GM18870 (cell line): ENCODE results near the gene ERCC6L2.
A peak's percentile ranks its signal among the peaks of the same experiment; 100 is the strongest.

Experiments
- ATAC-seq: cut with Tn5 transposase; IDR thresholded peaks from one replicate; pipeline ENCODE4 v1.9.1; 2021; ENCODE audit warnings: moderate library complexity; ENCODE audit not compliant: unreplicated experiment

Gene ERCC6L2

GRCh38 chr9:95978106-95978505 is 102.6 kb downstream of the ERCC6L2 start:
- ATAC-seq = no peak

GRCh38 chr9:95979446-95979845 is 104.0 kb downstream of the ERCC6L2 start:
- ATAC-seq = no peak

GRCh38 chr9:95980262-95981125 is 105.0 kb downstream of the ERCC6L2 start:
- ATAC-seq = no peak

GRCh38 chr9:95981761-95982390 is 106.4 kb downstream of the ERCC6L2 start:
- ATAC-seq = no peak

- no peak for ATAC-seq
Measured at GRCh38 chr9:95985440-95986055, 110.1 kb downstream of the ERCC6L2 start.

- no peak for ATAC-seq
Measured at GRCh38 chr9:95989297-95989696, 113.8 kb downstream of the ERCC6L2 start.

- ATAC-seq = no peak
Measured at GRCh38 chr9:95991326-95991725, 115.8 kb downstream of the ERCC6L2 start.

GRCh38 chr9:95992536-95992935 is 117.0 kb downstream of the ERCC6L2 start:
- ATAC-seq = no peak

GRCh38 chr9:95993337-95993736 is 117.8 kb downstream of the ERCC6L2 start:
- no peak for ATAC-seq

GRCh38 chr9:95999390-95999789 is 123.9 kb downstream of the ERCC6L2 start:
- no peak for ATAC-seq

GRCh38 chr9:96004379-96004778 is 128.9 kb downstream of the ERCC6L2 start:
- no peak for ATAC-seq

- ATAC-seq = no peak
Measured at GRCh38 chr9:96006296-96006879, 130.9 kb downstream of the ERCC6L2 start.

- no peak for ATAC-seq
Measured at GRCh38 chr9:96006961-96007360, 131.5 kb downstream of the ERCC6L2 start.

GRCh38 chr9:96008502-96009222 is 133.2 kb downstream of the ERCC6L2 start:
- ATAC-seq = no peak

- no peak for ATAC-seq
Measured at GRCh38 chr9:96009223-96009602, 133.7 kb downstream of the ERCC6L2 start.

- no peak for ATAC-seq
Measured at GRCh38 chr9:96009690-96010472, 134.4 kb downstream of the ERCC6L2 start.

- ATAC-seq = no peak
Measured at GRCh38 chr9:96014078-96014477, 138.6 kb downstream of the ERCC6L2 start.

GRCh38 chr9:96015876-96016686 is 140.6 kb downstream of the ERCC6L2 start:
- ATAC-seq = peak; percentile 57
